Tibial nerve (tissue), 4 donors: ENCODE data around the gene CCDC124. TPM values are rescaled to one million over a fixed set of nuclear protein-coding genes. Genes with fewer than 3 reads are reported as not detected.

Experiments
- DNase-seq, 2 donors: peaks; one replicate each; pipeline ENCODE4 v3.0.0-alpha.2; 2019; ENCODE audit warnings: low spot score in 2 of 2
- H3K27ac ChIP-seq, 4 donors: fragments of 200-600 bp; sonication (generic) in 3 of 4; one replicate each; pipeline ENCODE4 v1.5.1; 2017 to 2019; ENCODE audit warnings: mild to moderate bottlenecking in 1 of 4
- H3K27me3 ChIP-seq, 2 donors: fragments of 200-600 bp; sonication (generic) in 1 of 2; one replicate each; pipeline versions ENCODE4 v1.5.1 to v1.6.0; 2017 to 2019
- H3K36me3 ChIP-seq, 3 donors: fragments of 200-600 bp; sonication (generic); one replicate each; pipeline ENCODE4 v1.5.1; 2018 to 2019
- H3K4me1 ChIP-seq, 4 donors: fragments of 200-600 bp; sonication (generic) in 3 of 4; one replicate each; pipeline ENCODE4 v1.5.1; 2017 to 2019
- H3K4me3 ChIP-seq, 4 donors: fragments of 200-600 bp; sonication (generic) in 3 of 4; one replicate each; pipeline ENCODE4 v1.5.1; 2017 to 2019; ENCODE audit warnings: mild to moderate bottlenecking in 1 of 4, moderate library complexity in 1 of 4
- H3K9me3 ChIP-seq, 4 donors: fragments of 200-600 bp; sonication (generic) in 3 of 4; one replicate each; pipeline ENCODE4 v1.5.1; 2017 to 2019
- CTCF ChIP-seq, 5 experiments: fragments of 200-600 bp in 3 of 5; fragments of 450-650 bp in 2 of 5; sonication (generic) in 3 of 5; IDR thresholded peaks; one replicate each; pipeline ENCODE4 v1.5.1; 2016 to 2019; ENCODE audit warnings: antibody characterized with exemption in 5 of 5, mild to moderate bottlenecking in 3 of 5, moderate library complexity in 2 of 5
- EP300 ChIP-seq, 2 donors: sonication (generic); formaldehyde crosslinking; IDR thresholded peaks; one replicate each; pipeline ENCODE4 v1.6.1; 2017; ENCODE audit warnings: antibody characterized with exemption in 2 of 2, mild to moderate bottlenecking in 1 of 2
- POLR2A ChIP-seq, 2 donors: fragments of 450-650 bp; IDR thresholded peaks; one replicate each; pipeline ENCODE4 v1.6.1; 2017; ENCODE audit warnings: antibody characterized with exemption in 2 of 2, mild to moderate bottlenecking in 2 of 2, moderate library complexity in 2 of 2
- WGBS, 2 donors: methylation state at CpG; one replicate each; pipeline ENCODE4 v1.1.5; 2018; 5-methylcytosine and 5-hydroxymethylcytosine counted together
- total RNA-seq, 4 donors: library from RNA; depleted of rRNA; stranded (reverse); fragments of >200 nt; gene quantifications; one replicate each; pipeline ENCODE4 v1.1.0, GENCODE V29; 2016

CCDC124 gene
- total RNA-seq, 4 donors from 2014 or later, result 29.3 to 69.0 (median 33.9) TPM

- DNase-seq, result no peak
- Histone ChIP-seq H3K4me3 (no peak overlapping the region), H3K27ac (no peak overlapping the region), H3K9me3 (no peaks in the 10 kb centered on the region), H3K36me3 (no peaks in the 10 kb centered on the region), H3K27me3 (peaks cover 0 to 21% of the 10 kb centered on the region in 2 donors), H3K4me1 (no peaks in the 10 kb centered on the region)
- 26 to 27% methylated on average over 18 of the region's 18 CpGs for WGBS, 2 donors
- TF ChIP-seq POLR2A (IDR thresholded peaks at IDR 0.05), result no peak
- TF ChIP-seq EP300 (IDR thresholded peaks at IDR 0.05), result no peak
- no peak for TF ChIP-seq CTCF (IDR thresholded peaks at IDR 0.05)
These were observed 43.1 kb upstream of the CCDC124 start for GRCh38 chr19:17889609-17890214.

DNA sequence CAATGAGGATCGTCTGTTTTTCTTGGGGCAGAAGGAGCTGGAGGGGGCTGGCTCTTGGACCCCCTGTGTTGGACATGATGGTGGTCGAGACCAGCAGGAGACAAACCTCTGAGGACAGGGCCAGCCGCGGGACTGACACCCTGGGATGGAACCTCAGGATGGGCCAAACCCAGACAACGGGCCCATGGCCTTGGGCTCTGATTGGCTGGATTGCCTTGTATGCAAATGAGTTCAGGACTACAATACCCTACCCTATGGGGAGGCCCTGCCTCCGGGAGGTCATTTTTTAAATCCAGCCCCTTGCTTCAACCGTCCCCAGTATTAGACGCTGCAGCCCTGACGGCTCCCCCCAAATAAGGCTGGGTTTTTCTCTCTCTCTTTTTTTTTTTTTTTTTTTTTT, 39.0 kb upstream of the CCDC124 start:
- 68 to 85% methylated on average over 9 of the region's 9 CpGs for WGBS, 2 donors
- no peak for DNase-seq
- H3K9me3 ChIP-seq, result no peaks in the 10 kb centered on the region
- H3K27ac ChIP-seq, result no peak overlapping the region
- H3K4me3 ChIP-seq, result no peak overlapping the region
- no peak for TF ChIP-seq EP300 (IDR thresholded peaks at IDR 0.05)
- TF ChIP-seq POLR2A (IDR thresholded peaks at IDR 0.05), result no peak
- TF ChIP-seq CTCF (IDR thresholded peaks at IDR 0.05), result no peak
- peaks cover 0 to 28% of the 10 kb centered on the region in 2 donors for H3K27me3 ChIP-seq
- no peaks in the 10 kb centered on the region for H3K4me1 ChIP-seq
- H3K36me3 ChIP-seq, result no peaks in the 10 kb centered on the region

DNA sequence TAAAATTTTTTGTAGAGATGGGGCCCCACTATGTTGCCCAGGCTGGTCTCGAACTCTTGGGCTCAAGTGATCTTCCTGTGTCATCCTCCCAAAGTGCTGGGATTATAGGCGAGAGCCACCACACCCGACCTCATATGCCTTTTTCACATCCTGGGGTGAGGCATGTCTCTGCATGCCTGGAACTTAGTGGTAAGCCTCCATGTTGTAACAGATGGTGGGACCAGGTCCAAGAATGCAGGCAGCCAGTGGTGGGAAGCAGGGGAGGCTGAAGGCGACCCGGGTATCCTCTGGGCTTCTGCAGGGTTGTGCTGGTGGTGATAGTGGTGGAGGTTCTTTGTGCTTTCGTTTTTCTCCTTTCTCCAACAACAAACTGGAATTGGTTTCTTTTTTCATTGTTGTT, 30.1 kb upstream of the CCDC124 start:
- DNase-seq, result no peak
- H3K27ac ChIP-seq, result no peak overlapping the region
- peaks cover 0 to 6% of the 10 kb centered on the region in 2 donors for H3K27me3 ChIP-seq
- no peak overlapping the region for H3K4me3 ChIP-seq
- TF ChIP-seq POLR2A (IDR thresholded peaks at IDR 0.05), result no peak
- no peak for TF ChIP-seq CTCF (IDR thresholded peaks at IDR 0.05)
- no peak for TF ChIP-seq EP300 (IDR thresholded peaks at IDR 0.05)
- peaks cover 0 to 6% (median 0%) of the 10 kb centered on the region in 4 donors for H3K9me3 ChIP-seq
- no peaks in the 10 kb centered on the region for H3K4me1 ChIP-seq
- no peaks in the 10 kb centered on the region for H3K36me3 ChIP-seq
- 57 to 64% methylated on average over 6 of the region's 6 CpGs for WGBS, 2 donors

- TF ChIP-seq CTCF (IDR thresholded peaks at IDR 0.05) (no peak), POLR2A (IDR thresholded peaks at IDR 0.05) (no peak), EP300 (IDR thresholded peaks at IDR 0.05) (no peak)
- H3K4me3 ChIP-seq, result no peak overlapping the region
- WGBS, 2 donors, result 90 to 91% methylated on average over 3 of the region's 3 CpGs
- H3K9me3 ChIP-seq, result peaks cover 0 to 22% (median 0%) of the 10 kb centered on the region in 4 donors
- no peak overlapping the region for H3K27ac ChIP-seq
- peaks cover 0 to 4% of the 10 kb centered on the region in 2 donors for H3K27me3 ChIP-seq
- no peak for DNase-seq
- no peaks in the 10 kb centered on the region for H3K36me3 ChIP-seq
- H3K4me1 ChIP-seq, result no peaks in the 10 kb centered on the region
These were observed 24.6 kb upstream of the CCDC124 start for GRCh38 chr19:17908244-17908643.

DNA sequence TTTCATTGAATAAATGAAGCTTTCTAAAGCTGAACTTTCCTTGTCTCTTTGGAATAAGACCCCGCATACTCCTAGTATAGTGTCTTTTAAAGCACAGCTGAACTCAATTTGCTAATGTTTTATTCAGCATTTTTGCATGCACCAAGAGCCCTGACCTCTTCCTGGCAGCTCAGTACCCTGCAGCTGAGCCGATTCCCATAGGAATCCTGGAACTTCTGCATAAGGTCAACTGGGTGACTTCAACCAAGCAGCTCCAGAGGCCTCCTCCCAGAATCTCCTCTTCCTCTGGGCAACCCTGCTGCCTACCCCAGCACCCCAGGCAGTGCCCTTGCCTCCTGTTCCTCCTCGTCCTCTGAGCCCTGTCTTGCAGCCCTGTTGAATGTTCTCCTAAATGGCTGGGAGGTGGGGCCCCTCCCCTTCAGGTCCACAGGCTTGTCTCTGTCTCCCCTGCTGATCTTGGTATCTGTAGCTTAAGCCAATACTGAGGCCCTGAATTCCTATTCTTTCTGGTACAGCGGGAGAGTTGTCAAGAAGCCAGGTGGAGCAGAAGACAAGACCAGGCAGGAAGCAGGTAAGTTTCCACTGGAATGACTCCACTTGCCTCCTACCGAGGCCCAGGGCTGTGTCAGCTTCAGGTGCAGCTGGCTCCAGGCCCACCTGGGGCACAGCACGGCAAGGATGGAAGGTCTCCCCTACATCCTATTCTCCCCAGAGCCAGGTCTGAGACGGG, 23.6 kb upstream of the CCDC124 start:
- no peak for TF ChIP-seq CTCF (IDR thresholded peaks at IDR 0.05)
- no peak for TF ChIP-seq POLR2A (IDR thresholded peaks at IDR 0.05)
- no peak for TF ChIP-seq EP300 (IDR thresholded peaks at IDR 0.05)
- no peak overlapping the region for H3K27ac ChIP-seq
- H3K36me3 ChIP-seq, result no peaks in the 10 kb centered on the region
- no peak overlapping the region for H3K4me3 ChIP-seq
- no peak for DNase-seq
- H3K9me3 ChIP-seq, result peaks cover 0 to 31% (median 0%) of the 10 kb centered on the region in 4 donors
- no peaks in the 10 kb centered on the region for H3K4me1 ChIP-seq
- 54 to 59% methylated on average over 7 of the region's 7 CpGs for WGBS, 2 donors
- H3K27me3 ChIP-seq, result peaks cover 0 to 4% of the 10 kb centered on the region in 2 donors
